ENCODE results near the gene TNFRSF1B.
A peak's percentile ranks its signal among the peaks of the same experiment; 100 is the strongest.

The TNFRSF1B gene

DNA sequence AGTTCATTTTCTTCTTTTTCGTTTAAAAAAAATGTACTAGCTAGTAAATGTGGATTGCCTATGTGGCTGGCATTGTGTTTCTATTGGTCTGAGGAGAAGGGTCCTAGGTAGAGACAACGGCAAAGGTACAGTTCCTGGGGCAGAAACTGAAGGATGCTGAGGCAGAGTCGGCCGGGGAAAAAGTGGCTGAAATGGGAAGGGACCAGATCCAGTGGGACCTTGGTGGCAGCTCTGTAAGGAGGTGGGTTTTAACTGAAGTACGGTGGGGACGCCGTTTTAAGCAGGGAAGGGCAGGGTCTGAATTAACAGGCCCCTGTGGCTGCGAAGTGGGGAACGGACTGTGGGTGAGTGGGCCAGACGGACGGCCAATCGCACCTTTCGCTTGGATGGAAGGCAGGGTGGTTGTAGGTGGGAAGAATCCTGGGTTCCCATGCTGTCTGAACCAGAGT, 62.6 kb downstream of the TNFRSF1B start:
- H3K9me3 ChIP-seq (ENCODE audit: control insufficient read depth, low read length), result no peaks in the 10 kb centered on the region
- peaks cover 5% of the 10 kb centered on the region for H3K36me3 ChIP-seq (ENCODE audit: control insufficient read depth, insufficient read depth, low read length)
- WGBS, 2 experiments (ENCODE audit: insufficient coverage in 2 of 2), result 88 to 89% methylated on average over 8 to 12 of the region's 13 CpGs
- H3K4me3 ChIP-seq (ENCODE audit: extremely low read depth, insufficient read depth, low read length, poor library complexity, severe bottlenecking), result no peak overlapping the region
- no peak overlapping the region for H3K27ac ChIP-seq (ENCODE audit: low read depth, low read length, severe bottlenecking)
- H3K4me1 ChIP-seq (ENCODE audit: control insufficient read depth, insufficient read depth, low read length, poor library complexity, severe bottlenecking), result peaks cover 4% of the 10 kb centered on the region

DNA sequence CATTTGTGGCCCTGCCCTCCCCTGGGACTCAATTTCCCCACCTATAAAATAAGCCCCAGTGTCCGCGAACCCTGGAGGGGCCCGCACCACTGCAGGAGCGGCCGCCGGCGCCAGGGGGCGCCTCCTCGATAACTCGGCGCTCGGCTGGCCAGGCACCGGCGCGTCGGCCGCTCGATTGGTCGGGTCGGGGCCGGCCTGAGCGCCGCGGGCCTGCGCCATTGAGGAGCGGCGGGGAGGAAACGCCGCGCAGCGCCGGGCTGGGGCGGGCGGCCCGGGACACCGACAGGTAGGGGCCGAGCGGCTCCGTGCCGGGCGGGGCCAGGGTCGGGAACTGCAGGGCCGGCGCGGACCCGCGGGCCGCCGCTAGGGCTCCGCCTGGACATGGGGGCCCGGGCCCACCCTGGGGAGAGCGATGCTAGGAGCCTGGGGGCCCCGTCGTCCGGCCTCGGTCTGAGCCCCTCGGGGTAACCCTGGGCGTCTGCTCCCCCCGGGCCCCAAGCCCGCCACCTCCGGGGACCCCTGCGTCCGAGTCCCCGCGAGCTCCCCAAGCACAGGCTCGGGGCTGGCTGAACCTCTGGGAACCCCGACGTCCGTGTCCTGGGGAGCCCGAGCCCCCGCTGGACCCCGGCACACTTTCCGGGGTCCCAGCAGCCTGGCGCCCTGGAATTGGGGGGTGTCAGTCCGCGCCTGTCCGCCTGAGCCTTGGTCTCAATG, 63.2 kb downstream of the TNFRSF1B start, which contains the start of gene VPS13D:
Gene VPS13D (plus strand): TSS at position 196 of the 714 bp plus-strand sequence. CDS start 4,237 bp downstream, outside the sequence.
- no peaks in the 10 kb centered on the region for H3K9me3 ChIP-seq (ENCODE audit: control insufficient read depth, low read length)
- 1% methylated on average over 59 to 61 of the region's 77 CpGs for WGBS, 2 experiments (ENCODE audit: insufficient coverage in 2 of 2)
- peaks cover 6% of the 10 kb centered on the region for H3K36me3 ChIP-seq (ENCODE audit: control insufficient read depth, insufficient read depth, low read length)
- peaks cover 4% of the 10 kb centered on the region for H3K4me1 ChIP-seq (ENCODE audit: control insufficient read depth, insufficient read depth, low read length, poor library complexity, severe bottlenecking)
- H3K4me3 ChIP-seq (ENCODE audit: extremely low read depth, insufficient read depth, low read length, poor library complexity, severe bottlenecking), result peak within 1 kb of the TSS; percentile 95
- H3K27ac ChIP-seq (ENCODE audit: low read depth, low read length, severe bottlenecking), result no peak within 1 kb of the TSS

DNA sequence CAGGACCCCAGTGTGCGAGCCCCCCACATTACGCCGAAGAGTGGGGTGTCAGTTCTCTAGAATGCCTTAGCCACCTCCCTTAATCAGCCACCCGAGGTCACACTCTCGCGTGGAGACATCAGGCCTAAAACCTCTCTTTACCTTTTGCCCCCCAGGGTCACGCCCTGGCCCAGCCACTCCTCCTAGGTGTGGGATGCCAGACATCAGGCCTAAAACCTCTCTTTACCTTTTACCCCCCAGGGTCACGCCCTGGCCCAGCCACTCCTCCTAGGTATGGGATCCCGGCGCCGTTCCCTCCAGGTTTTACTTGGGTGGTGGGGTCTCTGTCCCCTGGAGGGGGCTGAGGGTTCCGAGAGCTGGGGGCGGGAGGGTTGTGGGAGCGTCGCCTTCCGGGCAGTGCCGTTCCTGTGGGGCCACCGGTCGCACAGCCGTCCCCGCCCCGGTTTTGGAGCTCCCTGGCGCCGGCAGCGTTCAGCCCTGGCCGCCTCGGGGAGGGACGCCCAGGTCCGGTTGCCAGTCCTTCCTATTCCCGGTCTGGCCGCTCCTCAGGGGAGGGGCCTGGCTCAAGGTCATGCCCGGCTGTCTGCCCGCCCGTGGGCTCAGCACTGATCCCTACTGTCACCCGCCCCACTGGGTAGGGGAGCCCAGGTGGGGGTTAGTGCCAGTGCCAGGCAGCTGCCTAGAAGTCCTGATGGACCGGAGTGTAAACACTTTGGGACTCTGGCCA, 63.9 kb downstream of the TNFRSF1B start:
- Histone ChIP-seq H3K4me3 (ENCODE audit: extremely low read depth, insufficient read depth, low read length, poor library complexity, severe bottlenecking) (peak overlapping the region; percentile 95), H3K9me3 (ENCODE audit: control insufficient read depth, low read length) (no peaks in the 10 kb centered on the region), H3K27ac (ENCODE audit: low read depth, low read length, severe bottlenecking) (no peak overlapping the region), H3K4me1 (ENCODE audit: control insufficient read depth, insufficient read depth, low read length, poor library complexity, severe bottlenecking) (peaks cover 4% of the 10 kb centered on the region), H3K36me3 (ENCODE audit: control insufficient read depth, insufficient read depth, low read length) (peaks cover 6% of the 10 kb centered on the region)
- 4% methylated on average over 26 to 30 of the region's 36 CpGs for WGBS, 2 experiments (ENCODE audit: insufficient coverage in 2 of 2)

DNA sequence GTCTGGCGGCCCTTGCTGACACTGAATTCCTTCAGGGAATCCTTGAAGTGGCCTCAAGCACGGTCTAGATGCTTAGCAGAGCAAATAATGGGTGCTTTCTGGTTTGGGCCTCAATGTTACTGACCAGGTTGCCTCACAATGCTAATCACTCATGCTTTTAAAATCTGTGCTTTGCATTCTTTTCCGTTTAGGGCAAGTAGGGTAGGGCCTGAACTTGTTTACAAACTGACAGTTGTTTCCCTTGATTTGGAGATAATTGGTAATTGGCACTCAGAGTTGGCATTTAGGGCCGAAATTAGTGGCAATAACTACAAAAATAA, 64.4 kb downstream of the TNFRSF1B start:
- peaks cover 10% of the 10 kb centered on the region for H3K36me3 ChIP-seq (ENCODE audit: control insufficient read depth, insufficient read depth, low read length)
- H3K4me1 ChIP-seq (ENCODE audit: control insufficient read depth, insufficient read depth, low read length, poor library complexity, severe bottlenecking), result peaks cover 4% of the 10 kb centered on the region
- WGBS, 2 experiments (ENCODE audit: insufficient coverage in 2 of 2), result 43 to 53% methylated on average over 2 to 4 of the region's 4 CpGs
- no peaks in the 10 kb centered on the region for H3K9me3 ChIP-seq (ENCODE audit: control insufficient read depth, low read length)
- H3K27ac ChIP-seq (ENCODE audit: low read depth, low read length, severe bottlenecking), result no peak overlapping the region
- peak overlapping the region; percentile 95 for H3K4me3 ChIP-seq (ENCODE audit: extremely low read depth, insufficient read depth, low read length, poor library complexity, severe bottlenecking)

DNA sequence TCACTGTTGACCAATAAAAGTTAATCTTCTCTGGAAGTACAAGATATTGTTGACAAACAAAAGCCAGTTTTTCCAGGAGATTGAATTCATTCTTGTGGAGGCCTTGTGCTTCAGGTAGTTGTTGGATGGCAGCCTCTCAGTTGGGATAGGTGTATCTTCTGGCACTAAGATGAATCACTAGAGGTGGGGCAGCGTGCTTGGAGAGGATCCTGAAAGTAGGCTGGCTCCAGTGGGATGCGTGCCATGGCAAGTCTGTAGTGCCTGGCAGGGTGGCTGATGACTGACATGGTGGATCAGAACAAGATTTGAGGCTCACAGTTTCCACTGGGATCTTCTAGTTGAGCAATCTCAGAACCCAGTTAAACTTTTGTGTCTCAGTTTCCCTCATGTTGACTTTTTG, 65.4 kb downstream of the TNFRSF1B start:
- peaks cover 4% of the 10 kb centered on the region for H3K4me1 ChIP-seq (ENCODE audit: control insufficient read depth, insufficient read depth, low read length, poor library complexity, severe bottlenecking)
- H3K36me3 ChIP-seq (ENCODE audit: control insufficient read depth, insufficient read depth, low read length), result peaks cover 18% of the 10 kb centered on the region
- H3K4me3 ChIP-seq (ENCODE audit: extremely low read depth, insufficient read depth, low read length, poor library complexity, severe bottlenecking), result no peak overlapping the region
- no peaks in the 10 kb centered on the region for H3K9me3 ChIP-seq (ENCODE audit: control insufficient read depth, low read length)
- 100% methylated on average over 1 to 2 of the region's 2 CpGs for WGBS, 2 experiments (ENCODE audit: insufficient coverage in 2 of 2)
- no peak overlapping the region for H3K27ac ChIP-seq (ENCODE audit: low read depth, low read length, severe bottlenecking)

DNA sequence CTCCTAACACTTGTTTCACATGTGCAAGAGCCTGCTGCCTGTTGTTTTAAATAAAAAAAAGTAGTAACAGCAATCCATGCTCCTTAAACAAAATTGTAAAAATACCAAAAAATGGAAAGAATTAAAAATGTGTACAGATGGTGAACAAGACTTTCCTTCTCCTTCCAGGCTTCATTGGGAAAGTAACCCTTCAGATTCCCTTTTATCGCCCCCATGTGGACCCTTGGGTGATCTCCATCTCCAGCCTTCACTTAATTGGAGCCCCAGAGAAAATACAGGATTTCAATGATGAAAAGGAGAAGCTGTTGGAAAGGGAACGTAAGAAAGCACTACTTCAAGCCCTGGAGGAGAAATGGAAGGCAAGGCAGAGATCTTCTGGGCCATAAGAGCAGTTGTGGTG, 77.3 kb downstream of the TNFRSF1B start:
- Histone ChIP-seq H3K27ac (ENCODE audit: low read depth, low read length, severe bottlenecking) (no peak overlapping the region), H3K4me1 (ENCODE audit: control insufficient read depth, insufficient read depth, low read length, poor library complexity, severe bottlenecking) (no peaks in the 10 kb centered on the region), H3K36me3 (ENCODE audit: control insufficient read depth, insufficient read depth, low read length) (peaks cover 39% of the 10 kb centered on the region), H3K4me3 (ENCODE audit: extremely low read depth, insufficient read depth, low read length, poor library complexity, severe bottlenecking) (no peak overlapping the region), H3K9me3 (ENCODE audit: control insufficient read depth, low read length) (no peaks in the 10 kb centered on the region)
- 80 to 83% methylated on average over 1 of the region's 2 CpGs for WGBS, 2 experiments (ENCODE audit: insufficient coverage in 2 of 2)

DNA sequence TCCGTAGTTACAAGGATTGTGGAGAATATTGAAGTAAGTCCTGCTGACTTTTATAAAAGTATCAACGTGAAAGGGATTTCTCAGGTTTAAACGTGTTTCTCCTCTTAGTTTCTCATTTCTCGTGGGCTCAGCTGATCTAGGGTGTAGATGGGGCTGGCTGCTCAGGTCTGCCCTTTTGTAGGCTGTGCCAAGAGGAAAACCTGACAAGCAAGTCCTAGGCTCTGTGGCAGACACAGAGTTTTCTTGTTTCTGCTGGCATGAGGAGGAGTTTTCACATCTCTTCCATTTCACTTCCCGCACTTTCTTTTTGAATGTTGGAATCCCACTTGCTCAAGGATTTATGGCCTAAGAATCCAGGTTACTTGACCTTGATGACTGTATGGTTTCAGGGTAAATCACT, 77.8 kb downstream of the TNFRSF1B start:
- WGBS, 2 experiments (ENCODE audit: insufficient coverage in 2 of 2), result 90 to 93% methylated on average over 1 to 2 of the region's 5 CpGs
- Histone ChIP-seq H3K9me3 (ENCODE audit: control insufficient read depth, low read length) (no peaks in the 10 kb centered on the region), H3K36me3 (ENCODE audit: control insufficient read depth, insufficient read depth, low read length) (peaks cover 43% of the 10 kb centered on the region), H3K4me3 (ENCODE audit: extremely low read depth, insufficient read depth, low read length, poor library complexity, severe bottlenecking) (no peak overlapping the region), H3K27ac (ENCODE audit: low read depth, low read length, severe bottlenecking) (no peak overlapping the region), H3K4me1 (ENCODE audit: control insufficient read depth, insufficient read depth, low read length, poor library complexity, severe bottlenecking) (no peaks in the 10 kb centered on the region)

DNA sequence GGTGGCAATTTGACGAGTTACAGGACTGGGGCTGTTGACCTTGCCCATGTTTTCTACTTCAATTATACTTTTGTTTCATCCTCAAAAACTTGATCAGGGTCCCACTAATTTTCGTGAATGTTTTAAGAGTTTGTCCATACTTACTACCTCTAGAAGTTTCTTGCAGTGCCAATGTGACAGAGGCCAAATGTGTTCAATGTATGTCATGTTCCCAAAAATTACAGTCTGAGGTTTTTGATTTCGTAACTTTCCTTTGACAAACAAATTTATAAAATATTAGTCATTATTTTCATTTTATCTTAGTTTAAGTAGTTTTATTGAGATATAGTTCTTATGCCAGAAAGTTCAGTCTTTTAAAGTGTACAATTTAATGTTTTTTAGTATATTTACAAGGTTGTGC, 78.3 kb downstream of the TNFRSF1B start:
- H3K4me3 ChIP-seq (ENCODE audit: extremely low read depth, insufficient read depth, low read length, poor library complexity, severe bottlenecking), result no peak overlapping the region
- peaks cover 49% of the 10 kb centered on the region for H3K36me3 ChIP-seq (ENCODE audit: control insufficient read depth, insufficient read depth, low read length)
- no peaks in the 10 kb centered on the region for H3K4me1 ChIP-seq (ENCODE audit: control insufficient read depth, insufficient read depth, low read length, poor library complexity, severe bottlenecking)
- no peak overlapping the region for H3K27ac ChIP-seq (ENCODE audit: low read depth, low read length, severe bottlenecking)
- H3K9me3 ChIP-seq (ENCODE audit: control insufficient read depth, low read length), result no peaks in the 10 kb centered on the region
- WGBS, 2 experiments (ENCODE audit: insufficient coverage in 2 of 2), result 86 to 100% methylated on average over 1 of the region's 3 CpGs

DNA sequence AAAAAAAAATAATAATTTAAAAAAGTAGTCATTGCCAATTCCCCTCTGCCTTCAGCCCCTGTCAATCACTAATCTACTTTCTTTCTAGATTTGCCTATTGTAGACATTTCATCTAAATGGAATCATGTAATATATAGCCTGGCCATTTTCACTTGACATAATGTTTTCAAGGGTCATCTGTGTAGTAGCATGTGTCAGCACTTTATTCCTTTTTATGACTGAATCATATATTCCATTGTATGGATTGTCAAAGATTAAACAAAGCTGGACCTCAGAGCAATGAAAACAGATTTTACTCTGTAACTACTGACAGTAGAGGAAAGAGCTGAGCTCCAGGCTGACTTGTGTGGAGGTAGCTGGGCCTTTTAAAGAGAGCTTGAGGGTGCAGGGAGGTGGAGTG, 78.9 kb downstream of the TNFRSF1B start:
- no peak overlapping the region for H3K27ac ChIP-seq (ENCODE audit: low read depth, low read length, severe bottlenecking)
- H3K4me1 ChIP-seq (ENCODE audit: control insufficient read depth, insufficient read depth, low read length, poor library complexity, severe bottlenecking), result no peaks in the 10 kb centered on the region
- H3K36me3 ChIP-seq (ENCODE audit: control insufficient read depth, insufficient read depth, low read length), result peaks cover 54% of the 10 kb centered on the region
- no peaks in the 10 kb centered on the region for H3K9me3 ChIP-seq (ENCODE audit: control insufficient read depth, low read length)
- no peak overlapping the region for H3K4me3 ChIP-seq (ENCODE audit: extremely low read depth, insufficient read depth, low read length, poor library complexity, severe bottlenecking)

DNA sequence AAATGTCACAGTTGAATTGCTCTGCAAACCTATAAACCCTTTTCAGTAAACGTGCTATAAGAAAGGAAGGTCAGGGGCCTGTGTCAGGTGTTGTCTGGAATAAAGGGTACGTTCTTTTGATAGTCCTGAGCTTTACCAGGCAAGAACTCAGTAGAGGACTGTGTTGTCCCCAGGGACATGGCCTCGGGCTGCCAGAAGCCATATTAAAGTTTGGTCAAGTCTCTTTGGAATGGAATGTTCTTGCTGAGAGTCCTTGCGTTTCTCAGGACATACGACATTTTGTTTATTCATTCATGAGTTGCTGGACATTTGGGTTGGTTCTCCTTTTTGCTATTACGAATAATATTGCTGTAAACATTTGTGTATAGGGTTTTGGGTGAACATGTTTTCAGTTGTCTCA, 79.8 kb downstream of the TNFRSF1B start:
- Histone ChIP-seq H3K4me3 (ENCODE audit: extremely low read depth, insufficient read depth, low read length, poor library complexity, severe bottlenecking) (no peak overlapping the region), H3K27ac (ENCODE audit: low read depth, low read length, severe bottlenecking) (no peak overlapping the region), H3K36me3 (ENCODE audit: control insufficient read depth, insufficient read depth, low read length) (peaks cover 60% of the 10 kb centered on the region), H3K9me3 (ENCODE audit: control insufficient read depth, low read length) (no peaks in the 10 kb centered on the region), H3K4me1 (ENCODE audit: control insufficient read depth, insufficient read depth, low read length, poor library complexity, severe bottlenecking) (no peaks in the 10 kb centered on the region)
- WGBS, 2 experiments (ENCODE audit: insufficient coverage in 2 of 2), result 95 to 97% methylated on average over 5 of the region's 6 CpGs

DNA sequence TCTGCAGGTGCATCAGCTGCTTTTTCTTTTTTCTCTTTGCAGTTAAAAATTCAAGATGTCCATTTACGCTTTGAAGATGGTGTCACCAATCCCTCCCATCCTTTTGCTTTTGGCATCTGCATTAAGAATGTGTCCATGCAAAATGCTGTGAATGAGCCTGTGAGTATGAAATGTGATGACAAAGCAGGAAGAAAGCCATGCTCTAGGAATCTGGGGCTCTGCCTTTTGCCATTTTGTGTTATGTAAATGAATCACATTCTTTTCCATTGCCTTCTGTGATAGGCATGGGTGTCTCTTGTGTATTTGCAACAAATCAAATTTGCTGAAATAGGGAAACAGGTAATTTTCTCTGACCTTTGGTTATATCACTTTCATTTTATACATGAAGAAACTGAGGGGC, 82.4 kb downstream of the TNFRSF1B start:
- peaks cover 64% of the 10 kb centered on the region for H3K36me3 ChIP-seq (ENCODE audit: control insufficient read depth, insufficient read depth, low read length)
- H3K27ac ChIP-seq (ENCODE audit: low read depth, low read length, severe bottlenecking), result no peak overlapping the region
- WGBS, 2 experiments (ENCODE audit: insufficient coverage in 2 of 2), result 100% methylated on average over 1 of the region's 1 CpG; no CpG with 5 or more reads in 1 of the 2 experiments
- no peaks in the 10 kb centered on the region for H3K4me1 ChIP-seq (ENCODE audit: control insufficient read depth, insufficient read depth, low read length, poor library complexity, severe bottlenecking)
- H3K4me3 ChIP-seq (ENCODE audit: extremely low read depth, insufficient read depth, low read length, poor library complexity, severe bottlenecking), result no peak overlapping the region
- no peaks in the 10 kb centered on the region for H3K9me3 ChIP-seq (ENCODE audit: control insufficient read depth, low read length)
